HepG2 (cell line): ENCODE results near the gene FAM117B. TPM values are rescaled to one million over a fixed set of nuclear protein-coding genes. Genes with fewer than 3 reads are reported as not detected.

Source experiments
- ARID3A ChIP-seq: IDR thresholded peaks from 2 replicates; pipeline ENCODE4 v1.6.1; 2012; ENCODE audit warnings: low read depth, low read length, improper control_type of control experiment
- BORCS8-MEF2B ChIP-seq: sonication (generic); formaldehyde crosslinking; IDR thresholded peaks from 2 replicates; pipeline ENCODE4 v1.8.0; 2022; ENCODE audit warnings: mild to moderate bottlenecking, missing genetic modification reagents
- GABPB1 ChIP-seq: IDR thresholded peaks from 2 replicates; pipeline ENCODE4 v1.6.1; 2016; ENCODE audit warnings: mild to moderate bottlenecking, missing genetic modification reagents, moderate library complexity, missing compliant biosample characterization
- GATAD2A ChIP-seq: IDR thresholded peaks from 2 replicates; pipeline ENCODE4 v1.6.1; 2016
- JARID2 ChIP-seq: sonication (generic); formaldehyde crosslinking; IDR thresholded peaks from 2 replicates; pipeline ENCODE4 v1.8.1; 2023; ENCODE audit warnings: missing genetic modification reagents, inconsistent platforms; ENCODE audit not compliant: insufficient replicate concordance
- NFATC3 ChIP-seq: sonication (generic); formaldehyde crosslinking; IDR thresholded peaks from 2 replicates; pipeline ENCODE4 v1.5.1; 2020; ENCODE audit warnings: mild to moderate bottlenecking, missing genetic modification reagents
- NFE2L1 ChIP-seq: sonication (generic); formaldehyde crosslinking; IDR thresholded peaks from 2 replicates; pipeline ENCODE4 v1.4.0; 2020; ENCODE audit warnings: missing genetic modification reagents, mild to moderate bottlenecking, borderline replicate concordance
- PHF21A ChIP-seq: sonication (generic); formaldehyde crosslinking; IDR thresholded peaks from 2 replicates; pipeline ENCODE4 v1.5.0; 2020; ENCODE audit warnings: mild to moderate bottlenecking, missing genetic modification reagents
- RXRB ChIP-seq: IDR thresholded peaks from 2 replicates; pipeline ENCODE4 v1.6.1; 2016; ENCODE audit warnings: borderline replicate concordance, missing genetic modification reagents, missing compliant biosample characterization
- SRSF1 ChIP-seq: fragments of 200-400 bp; formaldehyde crosslinking; optimal IDR thresholded peaks from 2 replicates; pipeline ENCODE3; 2017; ENCODE audit warnings: mild to moderate bottlenecking, low read depth, low read length, moderate library complexity
- SUZ12 ChIP-seq: fragments of 150-350 bp; IDR thresholded peaks from 2 replicates; pipeline ENCODE4 v1.6.1; 2014; ENCODE audit warnings: low read depth, low read length
- TBX2 ChIP-seq: sonication (generic); formaldehyde crosslinking; IDR thresholded peaks from 2 replicates; pipeline ENCODE4 v1.5.0; 2020; ENCODE audit warnings: missing genetic modification reagents, mild to moderate bottlenecking, borderline replicate concordance
- U2AF1 ChIP-seq: fragments of 200-400 bp; formaldehyde crosslinking; optimal IDR thresholded peaks from 2 replicates; pipeline ENCODE3; 2017; ENCODE audit warnings: mild to moderate bottlenecking, low read depth, low read length
- ZBTB20 ChIP-seq: sonication (generic); formaldehyde crosslinking; IDR thresholded peaks from 2 replicates; pipeline ENCODE4 v1.8.1; 2023; ENCODE audit warnings: missing genetic modification reagents, low read depth, mild to moderate bottlenecking, borderline replicate concordance
- ZBTB33 ChIP-seq: sonication (generic); formaldehyde crosslinking; IDR thresholded peaks from 2 replicates; pipeline ENCODE4 v1.4.0; 2020; ENCODE audit warnings: missing genetic modification reagents
- ZMYM4 ChIP-seq: sonication (generic); formaldehyde crosslinking; IDR thresholded peaks from 2 replicates; pipeline ENCODE4 v1.8.1; 2023; ENCODE audit warnings: mild to moderate bottlenecking, missing genetic modification reagents
- ZNF124 ChIP-seq: sonication (generic); formaldehyde crosslinking; IDR thresholded peaks from 2 replicates; pipeline ENCODE4 v1.4.0; 2020; ENCODE audit warnings: missing genetic modification reagents
- ZNF274 ChIP-seq: sonication (generic); formaldehyde crosslinking; IDR thresholded peaks from 2 replicates; pipeline ENCODE4 v1.5.1; 2020; ENCODE audit warnings: mild to moderate bottlenecking, missing genetic modification reagents
- ZNF556 ChIP-seq: sonication (generic); formaldehyde crosslinking; IDR thresholded peaks from 2 replicates; pipeline ENCODE4 v1.4.0; 2020; ENCODE audit warnings: mild to moderate bottlenecking, missing genetic modification reagents, borderline replicate concordance
- ZNF567 ChIP-seq: sonication (generic); formaldehyde crosslinking; IDR thresholded peaks from 2 replicates; pipeline ENCODE4 v1.8.1; 2023; ENCODE audit warnings: mild to moderate bottlenecking, missing genetic modification reagents, borderline replicate concordance
- ZNF598 ChIP-seq: sonication (generic); formaldehyde crosslinking; IDR thresholded peaks from 2 replicates; pipeline ENCODE4 v1.5.1; 2020; ENCODE audit warnings: mild to moderate bottlenecking, missing genetic modification reagents, borderline replicate concordance
- ZNF720 ChIP-seq: sonication (generic); formaldehyde crosslinking; IDR thresholded peaks from 2 replicates; pipeline ENCODE4 v1.4.0; 2020; ENCODE audit warnings: missing genetic modification reagents
- ZNF879 ChIP-seq: sonication (generic); formaldehyde crosslinking; IDR thresholded peaks from 2 replicates; pipeline ENCODE4 v1.8.1; 2023; ENCODE audit warnings: missing genetic modification reagents
- ZSCAN20 ChIP-seq: sonication (generic); formaldehyde crosslinking; IDR thresholded peaks from 2 replicates; pipeline ENCODE4 v1.4.0; 2020; ENCODE audit warnings: missing genetic modification reagents, mild to moderate bottlenecking, borderline replicate concordance
- ZSCAN31 ChIP-seq: sonication (generic); formaldehyde crosslinking; IDR thresholded peaks from 2 replicates; pipeline ENCODE4 v1.5.0; 2020; ENCODE audit warnings: low read depth, mild to moderate bottlenecking, missing genetic modification reagents
- polyA plus RNA-seq, 8 experiments: library from polyadenylated mRNA; depleted of rRNA in 3 of 8; stranded (reverse) in 7 of 8; unstranded in 1 of 8; fragments of >200 nt; fragmentation: Illumina TruSeq in 4 of 8; extraction: Trizol in 4 of 8; gene quantifications; 2 replicates each; pipeline versions ENCODE4 v1.2.1 to v1.2.3, GENCODE V29; 2011 to 2016; ENCODE audit warnings: low read depth in 4 of 8, missing spikeins in 1 of 8, mixed read lengths in 1 of 8; ENCODE audit not compliant: insufficient read depth in 1 of 8
- total RNA-seq, 5 experiments: library from RNA; depleted of rRNA; stranded (reverse); fragments of >200 nt; fragmentation: Illumina TruSeq; extraction: Trizol; gene quantifications; 2 replicates each; pipeline ENCODE4 v1.2.3, GENCODE V29; 2016; ENCODE audit warnings: low read depth in 1 of 5
- TF ChIP-seq, protein P1 (sequence below): sonication (generic); formaldehyde crosslinking; IDR thresholded peaks from 2 replicates; pipeline ENCODE4 v1.4.0; 2020; ENCODE audit warnings: missing genetic modification reagents; ENCODE audit errors: not compliant biosample characterization

FAM117B gene
- total and polyA plus RNA-seq, 2 of the 13 experiments (the other 11 are each of a cell fraction or from before 2014, with no cell fraction given), result 5.8 to 11.0 TPM

GRCh38 chr2:202588647-202589581, 45.9 kb upstream of the FAM117B start (continued):
- TF ChIP-seq ZBTB33 (CRISPR knock-in tag) (peak; percentile 49; the same call in 1 of the 2 replicates), ZMYM4 (CRISPR knock-in tag) (peak; percentile 94), ZNF124 (CRISPR knock-in tag) (peak; percentile 75), ZNF879 (CRISPR knock-in tag) (no peak), ZNF598 (0 out of 2 replicates have a peak, but pooled peaks have one; percentile 89), ZSCAN20 (CRISPR knock-in tag) (no peak), BORCS8-MEF2B (CRISPR knock-in tag) (peak; percentile 72; the same call in 1 of the 2 replicates), ZSCAN31 (peak; percentile 71), U2AF1 (no peak), ZBTB20 (CRISPR knock-in tag) (peak; percentile 72), SRSF1 (no peak), ZNF567 (CRISPR knock-in tag) (peak; percentile 79; the same call in 1 of the 2 replicates), SUZ12 (no peak), GABPB1 (CRISPR knock-in tag) (no peak), ZNF720 (CRISPR knock-in tag) (no peak), JARID2 (CRISPR knock-in tag) (no peak), NFE2L1 (no peak), ARID3A (0 out of 2 replicates have a peak, but pooled peaks have one; percentile 28), ZNF274 (peak; percentile 79), TBX2 (CRISPR knock-in tag) (peak; percentile 81; the same call in 1 of the 2 replicates), ZNF556 (CRISPR knock-in tag) (peak; percentile 75; the same call in 1 of the 2 replicates), RXRB (CRISPR knock-in tag) (peak; percentile 68; the same call in 1 of the 2 replicates), PHF21A (CRISPR knock-in tag) (peak; percentile 71; the same call in 1 of the 2 replicates), NFATC3 (CRISPR knock-in tag) (peak; percentile 75; the same call in 1 of the 2 replicates), GATAD2A (CRISPR knock-in tag) (peak; percentile 83)
- TF ChIP-seq, protein P1, sequence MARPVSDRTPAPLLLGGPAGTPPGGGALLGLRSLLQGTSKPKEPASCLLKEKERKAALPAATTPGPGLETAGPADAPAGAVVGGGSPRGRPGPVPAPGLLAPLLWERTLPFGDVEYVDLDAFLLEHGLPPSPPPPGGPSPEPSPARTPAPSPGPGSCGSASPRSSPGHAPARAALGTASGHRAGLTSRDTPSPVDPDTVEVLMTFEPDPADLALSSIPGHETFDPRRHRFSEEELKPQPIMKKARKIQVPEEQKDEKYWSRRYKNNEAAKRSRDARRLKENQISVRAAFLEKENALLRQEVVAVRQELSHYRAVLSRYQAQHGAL, result no peak
